DMS114 treated with DMSO at 0.1 percent for 48 hours (cell line): ENCODE data around the gene AIMP1.
A peak's percentile ranks its signal among the peaks of the same experiment; 100 is the strongest.

Experiments
- DNase-seq: peaks from one replicate; lab custom pipeline; 2025; ENCODE audit not compliant: unreplicated experiment; lab: John Stamatoyannopoulos, UW

Gene AIMP1

GRCh38 chr4:106315968-106316772, at the start of gene AIMP1, which contains the start of gene TBCK:
Gene AIMP1, plus strand, starts transcription at chr4:106316550. Its CDS starts 8,460 bp downstream, at chr4:106325010.
Gene TBCK, minus strand, starts transcription at chr4:106316209. Its CDS starts 7,249 bp downstream, at chr4:106308960.
- peak; percentile 73 for DNase-seq

GRCh38 chr4:106268786-106269185, 47.6 kb upstream of the AIMP1 start:
- no peak for DNase-seq

- no peak for DNase-seq
Observed at GRCh38 chr4:106269711-106270110, 46.6 kb upstream of the AIMP1 start.

- no peak for DNase-seq
Observed at GRCh38 chr4:106270736-106271135, 45.6 kb upstream of the AIMP1 start.

GRCh38 chr4:106273831-106274230, 42.5 kb upstream of the AIMP1 start:
- DNase-seq: no peak

GRCh38 chr4:106277140-106277675, 39.1 kb upstream of the AIMP1 start:
- no peak for DNase-seq

- DNase-seq: no peak
Observed at GRCh38 chr4:106284227-106284626, 32.1 kb upstream of the AIMP1 start.

- no peak for DNase-seq
Observed at GRCh38 chr4:106286611-106287010, 29.7 kb upstream of the AIMP1 start.

- no peak for DNase-seq
Observed at GRCh38 chr4:106287353-106287969, 28.9 kb upstream of the AIMP1 start.

- no peak for DNase-seq
Observed at GRCh38 chr4:106289737-106290136, 26.6 kb upstream of the AIMP1 start.

- no peak for DNase-seq
Observed at GRCh38 chr4:106291678-106292077, 24.7 kb upstream of the AIMP1 start.

GRCh38 chr4:106294062-106294461, 22.3 kb upstream of the AIMP1 start:
- no peak for DNase-seq

- no peak for DNase-seq
Observed at GRCh38 chr4:106297245-106298035, 18.9 kb upstream of the AIMP1 start.

GRCh38 chr4:106299977-106300376, 16.4 kb upstream of the AIMP1 start:
- DNase-seq: no peak

- no peak for DNase-seq
Observed at GRCh38 chr4:106301393-106302061, 14.8 kb upstream of the AIMP1 start.

GRCh38 chr4:106302062-106302438, 14.3 kb upstream of the AIMP1 start:
- DNase-seq: no peak

GRCh38 chr4:106303548-106304281, 12.6 kb upstream of the AIMP1 start:
- no peak for DNase-seq

- no peak for DNase-seq
Observed at GRCh38 chr4:106304632-106305031, 11.7 kb upstream of the AIMP1 start.

GRCh38 chr4:106305435-106306055, 10.8 kb upstream of the AIMP1 start:
- DNase-seq: no peak

- no peak for DNase-seq
Observed at GRCh38 chr4:106306561-106306960, 9.8 kb upstream of the AIMP1 start.
